Muscle layer of colon (tissue), 2 donors: ENCODE results near the gene PSMB9.
"Not testable (repeated sequence)": the region's sequence is repeated elsewhere in the genome, so short reads cannot be mapped to it uniquely, and the experiment has no call there.

ENCODE experiments used
- H3K27ac ChIP-seq: one replicate; pipeline ENCODE4 v1.7.0; 2013; ENCODE audit warnings: low read depth, mild to moderate bottlenecking, low read length, moderate library complexity
- H3K27me3 ChIP-seq, 2 donors: one replicate each; pipeline ENCODE4 v1.7.0; 2013; ENCODE audit warnings: low read length in 2 of 2, mild to moderate bottlenecking in 2 of 2; ENCODE audit not compliant: insufficient read depth in 2 of 2, control insufficient read depth in 1 of 2
- H3K36me3 ChIP-seq: one replicate; pipeline ENCODE4 v1.7.0; 2013; ENCODE audit warnings: mild to moderate bottlenecking, low read length; ENCODE audit not compliant: insufficient read depth
- H3K4me1 ChIP-seq: one replicate; pipeline ENCODE4 v1.7.0; 2013; ENCODE audit warnings: mild to moderate bottlenecking, low read length; ENCODE audit not compliant: insufficient read depth
- H3K4me3 ChIP-seq, 2 donors: one replicate each; pipeline ENCODE4 v1.7.0; 2013; ENCODE audit warnings: low read length in 2 of 2, low read depth in 1 of 2, mild to moderate bottlenecking in 1 of 2, moderate library complexity in 1 of 2
- H3K9ac ChIP-seq: one replicate; pipeline ENCODE4 v1.7.0; 2013; ENCODE audit warnings: low read length
- H3K9me3 ChIP-seq: one replicate; pipeline ENCODE4 v1.7.0; 2013; ENCODE audit warnings: mild to moderate bottlenecking, low read length
- donor health status: abdominal sarcoma.
- donor health status: Adenocarcinoma of cecum.

The PSMB9 gene

DNA sequence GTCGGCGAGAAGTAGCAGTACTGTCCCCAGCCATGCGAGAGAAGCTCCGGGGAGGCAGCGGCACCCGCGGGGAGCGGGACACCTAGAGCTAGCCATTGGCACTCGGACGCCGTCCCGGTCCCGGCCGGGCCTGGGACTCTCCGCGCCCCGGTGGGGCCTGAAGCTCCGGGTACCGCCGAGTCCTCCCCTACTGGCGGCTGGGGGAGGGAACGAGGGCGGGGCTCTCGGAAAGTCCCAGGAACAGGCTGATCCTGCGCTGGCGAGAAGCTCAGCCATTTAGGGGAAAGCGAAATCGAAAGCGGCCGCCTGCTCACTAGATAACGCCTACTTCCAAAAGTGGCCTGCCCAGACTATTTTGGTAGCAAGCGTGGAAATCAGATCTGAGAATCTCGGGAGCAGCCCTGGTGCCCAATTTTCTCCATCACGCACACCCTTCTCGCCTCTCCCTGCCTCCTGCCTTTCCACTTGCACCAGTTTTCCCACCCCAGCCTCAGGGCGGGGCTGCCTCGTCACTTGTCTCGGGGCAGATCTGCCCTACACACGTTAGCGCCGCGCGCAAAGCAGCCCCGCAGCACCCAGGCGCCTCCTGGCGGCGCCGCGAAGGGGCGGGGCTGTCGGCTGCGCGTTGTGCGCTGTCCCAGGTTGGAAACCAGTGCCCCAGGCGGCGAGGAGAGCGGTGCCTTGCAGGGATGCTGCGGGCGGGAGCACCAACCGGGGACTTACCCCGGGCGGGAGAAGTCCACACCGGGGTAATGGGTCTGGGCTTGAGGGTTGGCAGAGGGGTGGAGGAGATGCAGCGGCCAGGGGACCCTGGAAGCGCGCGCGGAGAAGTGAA is at the start of gene PSMB9, which contains the start of gene TAP1:
PSMB9 (plus strand) TSS at position 652 of the 835 bp plus-strand sequence; CDS start at position 690, 38 bp downstream.
TAP1 (minus strand) TSS at position 164 of the 835 bp plus-strand sequence; CDS start at position 96, 68 bp downstream.
- peak within 1 kb of the TSS; percentile 83 to 97 for H3K4me3 ChIP-seq
- peaks cover 31% of the 10 kb centered on the region for H3K4me1 ChIP-seq
- H3K27me3 ChIP-seq, result no peaks in the 10 kb centered on the region
- peaks cover 41% of the 10 kb centered on the region for H3K36me3 ChIP-seq
- no peaks in the 10 kb centered on the region for H3K9me3 ChIP-seq
- peak within 1 kb of the TSS; percentile 95 for H3K9ac ChIP-seq
- peak within 1 kb of the TSS; percentile 99 for H3K27ac ChIP-seq

DNA sequence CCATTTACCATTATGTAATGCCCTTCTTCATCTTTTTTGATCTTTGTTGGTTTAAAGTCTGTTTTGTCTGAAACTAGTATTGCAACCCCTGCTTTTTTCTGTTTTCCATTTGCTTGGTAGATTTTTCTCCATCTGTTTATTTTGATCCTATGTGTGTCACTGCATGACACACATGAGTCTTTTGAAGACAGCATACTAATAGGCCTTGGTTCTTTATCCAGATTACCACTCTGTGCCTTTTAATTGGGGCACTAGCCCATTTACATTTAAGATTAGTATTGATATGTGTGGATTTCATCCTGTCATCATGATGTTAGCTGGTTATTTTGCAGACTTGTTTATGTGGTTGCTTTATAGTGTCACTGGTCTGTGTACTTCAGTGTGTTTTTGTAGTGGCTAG is 48.6 kb upstream of the PSMB9 start:
- not testable (repeated sequence) for H3K9ac ChIP-seq, H3K36me3 ChIP-seq, H3K4me3 ChIP-seq, H3K9me3 ChIP-seq, H3K27me3 ChIP-seq, H3K27ac ChIP-seq, H3K4me1 ChIP-seq

DNA sequence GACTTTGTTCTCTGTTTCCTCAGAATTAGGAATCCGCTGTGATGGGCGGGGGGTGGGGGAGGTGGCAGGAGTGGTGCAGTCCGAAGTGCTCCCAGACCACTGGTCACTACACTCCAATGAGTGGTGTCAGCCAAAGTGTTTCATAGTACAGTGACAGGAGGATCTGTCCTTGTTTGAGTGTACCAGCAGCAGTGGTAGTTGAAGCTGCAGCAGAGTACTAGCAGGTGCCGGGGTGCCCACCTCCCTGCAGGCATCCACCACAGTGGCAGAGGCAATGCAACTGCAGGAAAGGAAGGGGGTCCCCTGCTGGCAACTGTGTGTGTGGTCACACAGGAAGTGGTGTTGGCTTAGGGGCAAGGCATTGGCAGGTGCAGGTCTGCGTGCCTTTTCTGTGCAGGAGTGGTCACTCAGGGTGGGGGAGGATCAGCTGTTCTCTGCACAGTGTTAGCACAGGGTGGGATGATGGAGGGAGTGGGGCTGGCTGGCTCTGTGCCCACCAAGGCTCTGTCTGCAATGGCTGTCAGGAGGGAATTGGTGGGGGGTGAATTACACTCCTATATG is 46.9 kb upstream of the PSMB9 start:
- peaks cover 0 to 10% of the 10 kb centered on the region in 2 donors for H3K27me3 ChIP-seq
- H3K27ac ChIP-seq, result no peak overlapping the region
- H3K9me3 ChIP-seq, result no peaks in the 10 kb centered on the region
- H3K36me3 ChIP-seq, result no peaks in the 10 kb centered on the region
- no peaks in the 10 kb centered on the region for H3K4me1 ChIP-seq
- no peak overlapping the region for H3K9ac ChIP-seq
- H3K4me3 ChIP-seq, result no peak overlapping the region

DNA sequence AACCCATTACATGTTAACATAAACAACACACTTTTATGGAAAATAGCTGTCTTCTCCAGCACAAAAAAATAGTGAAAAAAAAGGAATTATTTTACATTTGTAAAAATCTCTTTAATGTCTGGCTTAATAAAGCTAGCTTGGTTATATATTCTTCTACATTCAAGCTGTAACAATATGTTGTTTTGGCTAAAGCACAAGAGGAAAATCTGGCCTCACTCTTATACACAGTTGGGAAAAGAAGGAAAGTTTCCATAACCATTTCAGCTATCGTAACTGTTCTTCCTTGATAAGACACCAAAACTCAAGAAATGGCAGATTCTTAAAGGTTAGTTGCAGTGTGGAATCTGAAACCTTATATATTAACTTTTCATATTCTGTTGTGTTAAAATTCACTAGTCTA is 44.8 kb upstream of the PSMB9 start:
- H3K27ac ChIP-seq, result no peak overlapping the region
- peaks cover 0 to 10% of the 10 kb centered on the region in 2 donors for H3K27me3 ChIP-seq
- no peak overlapping the region for H3K9ac ChIP-seq
- H3K4me1 ChIP-seq, result no peaks in the 10 kb centered on the region
- H3K36me3 ChIP-seq, result no peaks in the 10 kb centered on the region
- no peaks in the 10 kb centered on the region for H3K9me3 ChIP-seq
- H3K4me3 ChIP-seq, result no peak overlapping the region

DNA sequence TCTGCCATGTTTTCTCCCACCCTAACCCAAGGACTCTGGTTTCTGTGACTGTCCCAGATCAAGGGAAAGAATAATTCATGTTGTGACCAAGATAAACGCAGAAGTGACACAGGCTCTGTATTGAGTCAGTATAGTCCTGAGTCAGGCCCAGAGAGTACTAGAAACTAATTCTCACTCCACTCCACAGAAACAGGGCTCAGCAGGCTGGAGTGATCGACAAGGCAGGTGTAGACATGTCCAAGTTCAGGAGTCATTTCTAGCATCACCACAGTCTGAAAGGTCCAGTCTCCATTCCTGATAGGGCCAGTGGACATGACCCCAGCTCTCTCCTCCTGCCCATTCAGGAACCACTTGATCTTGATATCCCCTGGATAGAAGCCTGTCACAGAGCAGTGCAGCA is 39.8 kb upstream of the PSMB9 start:
- Histone ChIP-seq H3K9me3 (no peaks in the 10 kb centered on the region), H3K4me1 (no peaks in the 10 kb centered on the region), H3K36me3 (no peaks in the 10 kb centered on the region), H3K27ac (no peak overlapping the region), H3K9ac (no peak overlapping the region), H3K27me3 (no peaks in the 10 kb centered on the region), H3K4me3 (no peak overlapping the region)

DNA sequence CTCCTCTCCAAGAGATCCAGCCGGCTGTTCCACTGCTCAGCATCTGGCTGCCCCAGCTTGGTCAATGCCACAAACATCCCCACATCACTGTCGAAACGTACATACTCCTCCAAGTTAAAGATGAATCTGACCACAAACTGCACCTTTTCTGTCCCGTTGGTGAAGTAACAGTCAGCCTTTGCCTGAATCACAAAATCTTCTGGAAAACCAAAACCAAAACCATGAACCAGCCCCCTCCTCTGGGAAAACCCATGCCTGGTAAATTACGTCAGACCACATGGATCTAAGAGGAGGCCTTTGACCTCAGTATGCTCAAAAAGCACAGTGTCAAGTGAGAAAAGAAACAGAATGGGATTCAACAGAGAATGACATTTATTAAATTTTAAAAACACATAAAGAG is 38.9 kb upstream of the PSMB9 start:
- H3K4me1 ChIP-seq, result no peaks in the 10 kb centered on the region
- no peaks in the 10 kb centered on the region for H3K9me3 ChIP-seq
- no peak overlapping the region for H3K4me3 ChIP-seq
- no peak overlapping the region for H3K9ac ChIP-seq
- H3K36me3 ChIP-seq, result no peaks in the 10 kb centered on the region
- H3K27ac ChIP-seq, result no peak overlapping the region
- H3K27me3 ChIP-seq, result no peaks in the 10 kb centered on the region

DNA sequence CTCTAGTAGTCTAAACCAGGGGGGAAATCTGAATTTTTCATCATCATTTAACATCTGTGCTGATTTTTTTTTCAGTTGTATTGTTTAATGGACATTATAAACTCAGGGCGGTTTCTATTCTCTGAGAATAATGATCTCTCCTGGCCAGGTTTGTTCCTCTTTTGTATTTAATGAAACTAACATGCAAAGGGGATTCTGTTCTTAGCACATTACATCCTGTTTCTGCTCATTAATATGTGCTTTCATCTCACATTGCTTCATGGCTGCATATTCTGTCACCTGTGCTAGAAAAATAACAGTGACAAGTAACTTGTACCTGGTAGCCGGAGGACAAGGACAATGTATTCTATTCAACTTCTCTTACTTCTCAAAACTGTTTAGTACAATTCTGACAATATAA is 38.0 kb upstream of the PSMB9 start:
- Histone ChIP-seq H3K27me3 (no peaks in the 10 kb centered on the region), H3K9me3 (no peaks in the 10 kb centered on the region), H3K36me3 (no peaks in the 10 kb centered on the region), H3K4me1 (no peaks in the 10 kb centered on the region), H3K27ac (no peak overlapping the region), H3K9ac (no peak overlapping the region), H3K4me3 (no peak overlapping the region)

DNA sequence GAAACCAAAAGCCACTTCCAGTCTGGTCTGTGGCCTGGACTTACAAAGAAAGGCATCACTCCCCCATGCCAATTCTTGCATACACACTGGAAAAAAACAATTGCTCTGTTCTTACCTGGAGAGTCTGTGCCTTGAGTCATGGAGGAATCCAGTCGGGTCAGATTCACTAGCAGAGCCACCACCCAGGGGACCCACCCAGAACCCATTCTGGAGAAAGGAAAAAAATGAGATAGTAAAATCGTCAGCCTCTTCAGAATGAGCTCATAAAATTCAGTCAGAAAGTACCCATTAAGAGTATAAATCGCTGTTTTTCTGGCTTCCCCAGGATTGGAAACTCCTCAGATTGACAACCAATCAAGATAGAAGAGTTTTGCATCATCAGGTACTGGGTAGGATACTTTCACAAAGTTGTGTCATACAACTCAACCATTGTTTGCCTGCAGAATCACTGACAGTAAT is 37.2 kb upstream of the PSMB9 start, which contains the start of gene HLA-DOB:
HLA-DOB (minus strand) TSS at position 257 of the 459 bp plus-strand sequence; CDS start at position 206, 51 bp downstream.
- H3K27ac ChIP-seq, result no peak within 1 kb of the TSS
- H3K9me3 ChIP-seq, result no peaks in the 10 kb centered on the region
- no peaks in the 10 kb centered on the region for H3K4me1 ChIP-seq
- no peaks in the 10 kb centered on the region for H3K27me3 ChIP-seq
- H3K36me3 ChIP-seq, result no peaks in the 10 kb centered on the region
- no peak within 1 kb of the TSS for H3K4me3 ChIP-seq
- no peak within 1 kb of the TSS for H3K9ac ChIP-seq

DNA sequence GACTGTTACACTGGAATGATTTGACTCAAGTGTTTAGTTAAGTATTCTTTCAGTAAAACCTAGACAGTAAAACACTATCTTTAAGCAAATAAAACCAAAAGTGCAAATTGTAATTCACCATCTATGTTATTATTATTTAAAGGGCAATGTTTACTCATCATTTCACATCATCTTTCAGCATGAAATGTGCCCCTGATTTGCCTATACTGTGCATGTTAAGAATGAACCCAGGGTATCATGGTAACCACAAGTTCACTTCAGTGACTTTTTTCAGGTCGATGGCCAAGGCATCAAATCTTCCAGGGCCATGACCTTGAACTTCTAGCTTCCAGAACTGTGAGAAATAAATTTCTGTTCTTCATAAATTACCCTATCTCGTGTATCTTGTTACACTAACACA is 35.1 kb upstream of the PSMB9 start:
- Histone ChIP-seq H3K4me1 (no peaks in the 10 kb centered on the region), H3K36me3 (no peaks in the 10 kb centered on the region), H3K4me3 (no peak overlapping the region), H3K27ac (no peak overlapping the region), H3K9me3 (no peaks in the 10 kb centered on the region), H3K9ac (no peak overlapping the region), H3K27me3 (no peaks in the 10 kb centered on the region)

DNA sequence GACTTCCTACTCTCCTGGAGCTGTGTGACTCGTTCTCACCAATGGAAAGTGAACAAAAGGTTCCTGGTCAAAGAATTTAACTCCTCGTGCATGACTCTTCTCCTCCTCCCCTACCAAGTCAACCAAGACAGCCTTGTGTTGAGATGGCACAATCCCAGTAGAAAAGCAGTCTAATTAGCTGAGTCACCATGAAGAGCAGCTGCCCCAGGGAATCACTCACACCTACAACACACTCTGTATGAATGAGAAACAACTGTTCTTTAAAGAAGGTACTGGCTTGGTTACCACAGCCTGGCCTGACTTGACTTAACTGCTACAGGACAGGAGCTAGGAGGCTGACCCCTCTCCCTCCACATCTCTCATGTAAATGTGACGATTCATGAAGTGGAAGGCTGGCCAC is 34.3 kb upstream of the PSMB9 start:
- no peaks in the 10 kb centered on the region for H3K4me1 ChIP-seq
- H3K9ac ChIP-seq, result no peak overlapping the region
- no peaks in the 10 kb centered on the region for H3K27me3 ChIP-seq
- H3K36me3 ChIP-seq, result no peaks in the 10 kb centered on the region
- no peak overlapping the region for H3K27ac ChIP-seq
- no peak overlapping the region for H3K4me3 ChIP-seq
- no peaks in the 10 kb centered on the region for H3K9me3 ChIP-seq

DNA sequence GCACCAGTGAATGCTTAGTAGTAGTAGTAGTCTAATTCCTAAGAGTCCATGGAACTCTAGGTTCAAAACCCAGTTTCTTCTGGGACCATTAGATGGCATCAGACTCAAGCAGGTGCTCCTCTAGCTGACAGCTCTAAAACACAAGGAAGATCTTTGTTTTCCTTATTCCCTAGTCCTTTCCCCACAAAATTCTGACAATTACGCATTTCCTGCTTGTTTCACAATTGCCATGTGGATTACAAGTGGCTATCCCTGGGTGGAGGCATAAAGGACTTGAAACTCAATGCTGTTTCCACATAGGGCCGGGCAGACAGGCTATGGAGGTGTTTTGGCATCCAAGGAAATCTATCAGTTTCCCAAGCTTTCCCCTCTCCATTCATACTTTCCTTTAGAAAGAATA is 28.0 kb upstream of the PSMB9 start:
- no peak overlapping the region for H3K9ac ChIP-seq
- H3K36me3 ChIP-seq, result peaks cover 30% of the 10 kb centered on the region
- no peak overlapping the region for H3K27ac ChIP-seq
- H3K9me3 ChIP-seq, result no peaks in the 10 kb centered on the region
- no peak overlapping the region for H3K4me3 ChIP-seq
- H3K4me1 ChIP-seq, result peaks cover 3% of the 10 kb centered on the region
- H3K27me3 ChIP-seq, result no peaks in the 10 kb centered on the region
